Lower leg skin (tissue), 3 donors: ENCODE measurements around the gene S100A4.

Source experiments
- POLR2A ChIP-seq, 2 donors: fragments of 450-650 bp; IDR thresholded peaks; one replicate each; pipeline ENCODE4 v1.6.1; 2016 to 2017; ENCODE audit warnings: antibody characterized with exemption in 2 of 2, mild to moderate bottlenecking in 1 of 2, moderate library complexity in 1 of 2
- TF ChIP-seq, protein P1 (sequence below), 3 donors: fragments of 450-650 bp; IDR thresholded peaks; one replicate each; pipeline ENCODE4 v1.5.1; 2016; ENCODE audit warnings: antibody characterized with exemption in 3 of 3, mild to moderate bottlenecking in 3 of 3, moderate library complexity in 2 of 3

DNA sequence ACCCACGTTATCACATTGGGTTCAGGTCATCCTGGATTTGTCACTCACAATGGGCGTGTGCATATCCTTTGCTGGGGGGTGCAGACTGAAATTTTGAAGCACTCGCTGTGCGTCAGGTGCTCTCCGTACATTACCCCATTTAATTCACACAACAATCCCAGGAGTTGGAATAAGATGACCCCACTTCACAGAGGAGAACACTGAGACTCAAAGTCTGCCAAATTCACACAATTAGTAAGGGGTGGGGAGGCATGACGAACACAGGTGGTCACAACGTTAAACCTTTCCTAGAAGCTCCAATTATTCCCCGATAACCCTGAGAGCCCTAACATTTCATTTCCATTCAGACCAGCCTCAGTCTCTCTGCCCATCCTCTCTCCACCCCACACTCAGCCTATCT lies 23.9 kb upstream of the S100A4 start:
- TF ChIP-seq, protein P1, sequence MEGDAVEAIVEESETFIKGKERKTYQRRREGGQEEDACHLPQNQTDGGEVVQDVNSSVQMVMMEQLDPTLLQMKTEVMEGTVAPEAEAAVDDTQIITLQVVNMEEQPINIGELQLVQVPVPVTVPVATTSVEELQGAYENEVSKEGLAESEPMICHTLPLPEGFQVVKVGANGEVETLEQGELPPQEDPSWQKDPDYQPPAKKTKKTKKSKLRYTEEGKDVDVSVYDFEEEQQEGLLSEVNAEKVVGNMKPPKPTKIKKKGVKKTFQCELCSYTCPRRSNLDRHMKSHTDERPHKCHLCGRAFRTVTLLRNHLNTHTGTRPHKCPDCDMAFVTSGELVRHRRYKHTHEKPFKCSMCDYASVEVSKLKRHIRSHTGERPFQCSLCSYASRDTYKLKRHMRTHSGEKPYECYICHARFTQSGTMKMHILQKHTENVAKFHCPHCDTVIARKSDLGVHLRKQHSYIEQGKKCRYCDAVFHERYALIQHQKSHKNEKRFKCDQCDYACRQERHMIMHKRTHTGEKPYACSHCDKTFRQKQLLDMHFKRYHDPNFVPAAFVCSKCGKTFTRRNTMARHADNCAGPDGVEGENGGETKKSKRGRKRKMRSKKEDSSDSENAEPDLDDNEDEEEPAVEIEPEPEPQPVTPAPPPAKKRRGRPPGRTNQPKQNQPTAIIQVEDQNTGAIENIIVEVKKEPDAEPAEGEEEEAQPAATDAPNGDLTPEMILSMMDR (IDR thresholded peaks at IDR 0.05) = no peak
- TF ChIP-seq POLR2A (IDR thresholded peaks at IDR 0.05) = no peak
